ENCODE data around the gene CDH12.

DNA sequence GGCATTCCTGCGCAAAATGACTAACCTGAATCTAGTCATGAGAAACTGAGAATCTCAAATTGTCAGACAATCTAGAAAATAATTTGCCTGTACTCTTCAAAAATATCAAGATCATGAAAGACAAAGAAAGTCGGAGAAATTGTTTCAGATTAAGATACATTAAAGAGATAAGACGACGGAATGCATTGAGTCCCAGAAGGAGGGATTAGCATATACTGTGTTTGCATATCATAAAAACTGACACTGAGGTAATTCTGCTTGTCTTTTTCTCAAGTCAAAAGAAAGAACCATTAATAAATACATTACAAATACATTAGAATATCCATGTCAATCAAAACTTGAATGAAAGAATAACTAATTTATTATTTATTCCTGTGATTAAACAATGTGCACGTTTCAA lies 88.4 kb downstream of the CDH12 start:
- TF ChIP-seq POLR2A (IDR thresholded peaks at IDR 0.05; ENCODE audit: low read depth, low read length) (no peak), POLR2AphosphoS5 (IDR thresholded peaks at IDR 0.05; ENCODE audit: low read depth, low read length) (no peak), TAF1 (IDR thresholded peaks at IDR 0.05; ENCODE audit: low read depth, low read length) (no peak)

Measured in GM12891 (cell line).